Testis (tissue), 3 donors: ENCODE results near the gene TTC33. TPM values are rescaled to one million over a fixed set of nuclear protein-coding genes. Genes with fewer than 3 reads are reported as not detected.

Experiments used
- DNase-seq: peaks from one replicate; pipeline ENCODE4 v3.0.0-alpha.2; 2019
- H3K27ac ChIP-seq, 2 donors: fragments of 200-600 bp; sonication (generic); one replicate each; pipeline ENCODE4 v1.5.1; 2019
- H3K27me3 ChIP-seq: fragments of 200-600 bp; sonication (generic); one replicate; pipeline ENCODE4 v1.5.1; 2019
- H3K36me3 ChIP-seq: fragments of 200-600 bp; sonication (generic); one replicate; pipeline ENCODE4 v1.5.1; 2017; ENCODE audit warnings: low read depth; ENCODE audit errors: missing control alignments
- H3K4me1 ChIP-seq: fragments of 200-600 bp; sonication (generic); one replicate; pipeline ENCODE4 v1.5.1; 2019
- H3K4me3 ChIP-seq, 2 donors: fragments of 200-600 bp; sonication (generic); one replicate each; pipeline ENCODE4 v1.5.1; 2017 to 2019
- H3K9me3 ChIP-seq: fragments of 200-600 bp; sonication (generic); one replicate; pipeline ENCODE4 v1.5.1; 2017
- CTCF ChIP-seq, 3 experiments: fragments of 450-650 bp in 2 of 3; fragments of 200-600 bp in 1 of 3; sonication (generic) in 1 of 3; IDR thresholded peaks; one replicate each; pipeline ENCODE4 v1.5.1; 2016 to 2019; ENCODE audit warnings: antibody characterized with exemption in 3 of 3, mild to moderate bottlenecking in 2 of 3, moderate library complexity in 1 of 3
- POLR2A ChIP-seq: fragments of 450-650 bp; IDR thresholded peaks from one replicate; pipeline ENCODE4 v1.6.1; 2017; ENCODE audit warnings: antibody characterized with exemption, mild to moderate bottlenecking, moderate library complexity
- WGBS, 2 donors: methylation state at CpG; one replicate each; pipeline ENCODE4 v1.1.5; 2018; 5-methylcytosine and 5-hydroxymethylcytosine counted together
- intact Hi-C: fragments of 100-400 bp; cut with DNase I; formaldehyde crosslinking; loops from one replicate; pipeline ENCODE4 v1.15.1; 2023; ENCODE audit warnings: low total_unique reads
- polyA plus RNA-seq: library from polyadenylated mRNA; stranded (reverse); fragments of 350-450 nt; fragmentation: Illumina TruSeq; extraction: RNeasy Lipid Tissue Mini Kit (QIAGEN cat#74804); gene quantifications from one replicate; pipeline ENCODE4 v1.2.3, GENCODE V29; 2014; ENCODE audit warnings: low read depth, low replicate concordance; ENCODE audit not compliant: insufficient read depth
- total RNA-seq, 2 donors: library from RNA; depleted of rRNA; stranded (reverse); fragments of >200 nt; gene quantifications; one replicate each; pipeline ENCODE4 v1.2.3, GENCODE V29; 2016

TTC33 gene
- total and polyA plus RNA-seq, 3 donors from 2014 or later, result 14.7 to 16.5 (median 15.2) TPM

- TF ChIP-seq POLR2A (no peak), CTCF (IDR thresholded peaks at IDR 0.05) (no peak)
- Histone ChIP-seq H3K27me3 (no peaks in the 10 kb centered on the region), H3K27ac (no peak overlapping the region), H3K36me3 (no peaks in the 10 kb centered on the region), H3K4me1 (no peaks in the 10 kb centered on the region), H3K4me3 (no peak overlapping the region), H3K9me3 (no peaks in the 10 kb centered on the region)
- DNase-seq, result no peak
- WGBS, 2 donors, result 87 to 100% methylated on average over 2 of the region's 2 CpGs
- intact Hi-C loops, result no loop called here
Measured at GRCh38 chr5:40481241-40481640, 274.5 kb downstream of the TTC33 start.

- Histone ChIP-seq H3K27me3 (no peaks in the 10 kb centered on the region), H3K27ac (no peak overlapping the region), H3K4me1 (no peaks in the 10 kb centered on the region), H3K36me3 (no peaks in the 10 kb centered on the region), H3K4me3 (no peak overlapping the region), H3K9me3 (no peaks in the 10 kb centered on the region)
- intact Hi-C loops, result no loop called here
- no peak for DNase-seq
- WGBS, 2 donors, result 73 to 78% methylated on average over 2 of the region's 2 CpGs
- TF ChIP-seq POLR2A (no peak), CTCF (IDR thresholded peaks at IDR 0.05) (no peak)
Measured at GRCh38 chr5:40480392-40480791, 275.4 kb downstream of the TTC33 start.

GRCh38 chr5:40479939-40480338, 275.8 kb downstream of the TTC33 start:
- intact Hi-C loops, result no loop called here
- Histone ChIP-seq H3K27me3 (no peaks in the 10 kb centered on the region), H3K4me1 (no peaks in the 10 kb centered on the region), H3K27ac (no peak overlapping the region), H3K9me3 (no peaks in the 10 kb centered on the region), H3K4me3 (no peak overlapping the region), H3K36me3 (no peaks in the 10 kb centered on the region)
- WGBS, 2 donors, result 34 to 43% methylated on average over 3 of the region's 3 CpGs
- TF ChIP-seq CTCF (IDR thresholded peaks at IDR 0.05) (no peak), POLR2A (no peak)
- no peak for DNase-seq

- no peaks in the 10 kb centered on the region for H3K9me3 ChIP-seq
- no peaks in the 10 kb centered on the region for H3K4me1 ChIP-seq
- DNase-seq, result no peak
- 83 to 86% methylated on average over 2 of the region's 2 CpGs for WGBS, 2 donors
- TF ChIP-seq POLR2A, result no peak
- TF ChIP-seq CTCF (IDR thresholded peaks at IDR 0.05), result no peak
- intact Hi-C loops, result no loop called here
- no peak overlapping the region for H3K27ac ChIP-seq
- no peak overlapping the region for H3K4me3 ChIP-seq
- no peaks in the 10 kb centered on the region for H3K27me3 ChIP-seq
- no peaks in the 10 kb centered on the region for H3K36me3 ChIP-seq
Measured at GRCh38 chr5:40478766-40479165, 277.0 kb downstream of the TTC33 start.

- H3K27me3 ChIP-seq, result no peaks in the 10 kb centered on the region
- DNase-seq, result no peak
- no peak overlapping the region for H3K27ac ChIP-seq
- H3K9me3 ChIP-seq, result no peaks in the 10 kb centered on the region
- 81 to 84% methylated on average over 8 of the region's 8 CpGs for WGBS, 2 donors
- no peaks in the 10 kb centered on the region for H3K4me1 ChIP-seq
- TF ChIP-seq POLR2A, result no peak
- TF ChIP-seq CTCF (IDR thresholded peaks at IDR 0.05), result no peak
- intact Hi-C loops, result no loop called here
- no peak overlapping the region for H3K4me3 ChIP-seq
- no peaks in the 10 kb centered on the region for H3K36me3 ChIP-seq
Measured at GRCh38 chr5:40477856-40478546, 277.8 kb downstream of the TTC33 start.
